GM18873 (cell line): ENCODE results near the gene MAT1A.
"Not testable (repeated sequence)": the region's sequence is repeated elsewhere in the genome, so short reads cannot be mapped to it uniquely, and the experiment has no call there.

Source experiments
- ATAC-seq: cut with Tn5 transposase; IDR thresholded peaks from one replicate; pipeline ENCODE4 v1.9.1; 2021; ENCODE audit warnings: mild to moderate bottlenecking, moderate library complexity, moderate number of reproducible peaks; ENCODE audit not compliant: unreplicated experiment, low FRiP score

MAT1A gene

DNA sequence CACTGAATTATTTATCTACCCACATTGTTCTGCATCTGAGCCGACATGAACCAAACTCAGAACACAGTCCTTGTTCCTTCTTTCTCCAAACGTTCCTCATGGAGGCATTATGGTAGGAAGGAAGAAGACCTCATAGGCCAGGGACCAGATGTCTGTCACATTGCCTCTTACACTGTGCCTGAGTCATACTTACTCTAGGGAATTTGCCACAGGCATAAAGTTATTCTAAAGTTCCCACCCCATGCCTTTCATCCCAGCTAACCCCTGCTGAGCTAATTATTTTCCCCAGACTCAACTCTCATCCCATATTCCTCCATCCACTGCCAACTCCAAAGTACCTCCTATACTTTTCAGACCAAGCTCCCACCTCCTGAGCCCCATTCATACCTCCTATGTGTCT lies 21.2 kb downstream of the MAT1A start:
- no peak for ATAC-seq

DNA sequence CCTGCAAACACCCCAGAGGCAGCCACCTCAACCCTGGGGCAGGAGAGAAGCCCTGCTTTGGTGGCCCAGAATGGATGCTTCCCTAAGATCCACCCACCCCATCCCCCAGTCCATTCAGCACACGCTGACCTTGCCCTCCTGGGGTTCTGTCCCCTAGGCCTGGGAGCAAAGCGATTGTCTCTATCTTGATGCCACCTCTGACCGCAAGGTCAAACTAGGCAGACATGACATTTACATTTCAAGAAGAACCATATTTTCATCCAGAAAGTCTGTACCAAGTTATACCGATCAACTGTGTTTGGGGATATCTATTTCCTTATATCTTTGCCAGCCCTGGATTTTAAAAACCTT lies 23.0 kb downstream of the MAT1A start:
- ATAC-seq: no peak

DNA sequence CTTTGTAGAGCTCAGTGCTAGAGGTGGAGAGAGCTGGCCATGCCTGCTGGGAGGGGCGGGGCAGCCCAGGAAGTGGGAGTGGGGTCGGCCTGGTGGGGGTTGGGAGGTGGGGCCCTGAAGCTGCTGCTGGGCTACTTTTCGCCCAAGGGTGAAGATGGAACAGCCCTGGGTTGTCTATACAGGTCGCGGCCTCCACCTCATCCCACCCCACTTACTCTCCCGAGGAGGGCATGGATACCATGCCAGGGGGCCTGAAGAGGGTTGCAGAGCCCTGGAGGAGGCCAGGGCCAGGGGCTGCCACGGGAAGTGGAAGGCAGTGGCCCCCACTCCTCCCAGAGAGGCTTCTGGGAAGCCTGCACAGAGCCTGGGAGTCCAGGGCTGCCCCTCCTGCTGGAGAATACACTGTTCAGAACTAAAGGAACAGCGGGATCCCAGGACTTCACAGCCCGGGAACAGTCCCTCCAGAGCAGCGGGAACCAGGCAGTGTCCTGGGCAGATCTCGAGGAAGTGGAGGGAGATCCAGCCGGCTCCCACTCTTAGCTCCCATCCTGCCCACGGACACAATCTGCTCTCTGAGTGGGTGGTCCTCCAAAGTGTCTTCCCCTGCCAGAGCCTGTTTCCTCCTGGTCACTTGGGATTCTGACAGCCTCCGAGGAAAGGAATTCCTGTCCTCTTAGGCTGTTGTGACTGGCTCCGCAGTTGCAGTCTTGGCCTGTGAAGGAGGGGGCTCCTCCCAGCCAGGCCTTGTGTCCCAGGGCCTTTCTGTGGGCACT lies 23.5 kb downstream of the MAT1A start:
- ATAC-seq: no peak

DNA sequence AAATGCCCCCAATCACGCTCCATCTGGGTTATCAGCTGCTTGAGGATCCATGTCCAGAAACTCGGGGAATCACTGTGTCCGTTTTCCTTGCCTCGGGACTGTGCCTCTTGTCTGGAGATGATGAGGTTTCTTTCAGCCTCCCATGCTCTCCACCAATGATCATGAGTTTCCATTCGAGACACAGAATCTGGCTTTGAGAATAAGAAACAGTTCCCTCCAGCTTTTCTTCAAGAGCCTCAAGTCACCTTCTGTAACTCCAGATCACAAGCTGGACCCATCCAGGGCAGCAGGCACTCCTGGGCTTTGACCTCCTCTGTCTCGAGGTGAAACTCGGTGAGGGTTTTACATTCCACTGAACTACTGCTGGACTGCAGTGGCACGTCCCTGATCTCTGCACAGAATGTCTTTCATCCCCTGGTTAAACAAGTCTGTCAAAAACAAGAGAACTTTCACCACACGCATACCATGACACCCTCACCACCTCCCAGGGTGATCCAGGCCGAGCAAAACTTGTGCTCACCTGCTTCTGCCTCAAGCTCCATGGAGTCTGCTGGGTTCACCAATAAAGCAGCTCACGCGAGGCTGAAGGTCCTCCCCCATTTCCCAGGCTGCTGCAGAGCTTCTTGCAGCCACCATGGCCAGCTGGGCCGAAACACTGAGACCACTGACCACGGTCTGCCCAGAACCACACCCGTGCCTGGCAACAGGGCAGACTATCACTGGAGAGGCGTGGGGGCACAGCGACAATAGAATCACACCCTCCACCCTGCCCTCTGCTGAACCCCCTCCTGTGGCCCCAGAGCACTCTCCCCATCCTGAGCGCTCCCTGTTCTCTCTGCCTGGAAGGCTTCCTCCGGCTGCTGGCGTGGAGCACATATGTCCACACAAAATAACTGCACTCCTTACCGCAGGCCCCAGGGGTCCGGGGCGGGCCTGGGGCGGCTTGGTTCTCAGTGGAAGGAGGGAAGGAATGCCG lies 25.1 kb downstream of the MAT1A start:
- ATAC-seq: no peak

DNA sequence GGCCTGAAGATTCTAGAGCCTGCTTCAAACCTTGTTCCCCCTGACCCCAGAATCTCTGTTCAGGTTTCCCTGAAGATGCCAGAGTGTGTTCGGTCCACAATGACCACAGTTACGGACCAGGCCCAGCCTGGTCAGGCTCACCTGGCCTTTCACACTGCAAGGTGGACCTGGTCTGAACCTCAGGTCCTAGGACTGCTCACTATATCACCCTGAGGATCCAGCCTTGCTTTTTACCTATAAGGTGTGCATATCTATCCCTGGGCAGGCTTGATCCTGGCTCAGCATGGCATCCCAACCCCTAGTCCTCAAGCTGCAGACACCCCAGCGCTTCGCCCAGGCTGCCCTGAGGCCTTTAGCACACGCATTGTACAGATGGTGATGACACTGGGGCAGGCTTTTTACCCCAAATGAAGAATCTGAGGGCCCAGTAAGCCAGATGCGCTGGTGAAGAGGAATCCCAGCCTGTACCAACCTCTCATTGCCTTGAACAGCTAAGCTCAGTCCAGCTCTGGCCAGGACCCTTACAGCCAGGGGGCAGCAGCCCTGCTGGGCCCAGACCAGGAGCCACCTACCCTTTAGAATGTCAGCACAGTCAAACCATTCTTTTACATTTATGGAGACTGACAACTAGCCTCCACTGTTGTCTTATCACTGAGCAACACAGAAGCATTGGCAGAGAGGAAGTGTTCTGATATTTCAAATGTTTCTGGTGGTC lies 28.0 kb downstream of the MAT1A start:
- ATAC-seq: no peak

DNA sequence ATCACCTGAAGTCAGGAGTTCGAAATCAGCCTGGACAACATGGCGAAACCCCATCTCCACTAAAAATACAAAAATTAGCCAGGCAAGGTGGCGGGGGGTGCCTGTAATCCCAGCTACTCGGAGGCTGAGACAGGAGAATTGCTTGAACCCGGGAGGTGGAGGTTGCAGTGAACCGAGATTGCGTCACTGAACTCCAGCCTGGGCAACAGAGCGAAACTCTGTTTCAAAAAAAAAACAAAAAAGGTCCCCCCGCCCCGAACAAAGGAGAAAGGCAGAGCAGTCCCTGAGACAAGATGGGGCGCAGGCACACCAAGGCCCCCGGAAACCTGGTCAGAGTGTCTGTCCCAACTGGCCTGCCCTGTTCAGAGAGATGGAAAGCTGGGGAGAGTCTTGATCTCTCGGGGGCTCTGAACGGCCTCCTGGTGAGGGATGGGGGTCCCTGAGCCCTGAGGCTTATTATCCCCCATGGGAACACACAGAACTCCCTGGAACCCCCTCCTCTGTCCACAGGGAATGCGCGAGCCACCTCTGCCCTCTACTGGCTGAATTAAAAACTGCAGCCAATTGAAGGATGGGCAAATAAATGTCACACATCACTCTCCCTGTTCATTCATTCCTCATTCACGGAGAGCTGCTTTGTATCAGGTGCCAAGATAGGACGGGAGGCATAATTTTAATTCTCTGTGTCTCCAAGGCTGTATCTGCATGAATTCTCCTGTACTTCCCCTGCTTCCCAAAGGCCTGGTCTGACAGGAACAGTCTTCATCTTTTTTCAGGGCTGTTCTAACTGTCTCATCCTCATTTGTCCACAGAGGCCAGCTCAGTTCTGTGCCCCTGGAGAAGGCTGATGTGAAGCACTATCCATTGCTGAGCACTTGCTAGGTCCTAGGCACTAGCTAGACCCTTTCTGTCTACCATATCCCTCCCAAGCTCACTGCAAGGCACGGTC lies 28.9 kb downstream of the MAT1A start:
- ATAC-seq: no peak

DNA sequence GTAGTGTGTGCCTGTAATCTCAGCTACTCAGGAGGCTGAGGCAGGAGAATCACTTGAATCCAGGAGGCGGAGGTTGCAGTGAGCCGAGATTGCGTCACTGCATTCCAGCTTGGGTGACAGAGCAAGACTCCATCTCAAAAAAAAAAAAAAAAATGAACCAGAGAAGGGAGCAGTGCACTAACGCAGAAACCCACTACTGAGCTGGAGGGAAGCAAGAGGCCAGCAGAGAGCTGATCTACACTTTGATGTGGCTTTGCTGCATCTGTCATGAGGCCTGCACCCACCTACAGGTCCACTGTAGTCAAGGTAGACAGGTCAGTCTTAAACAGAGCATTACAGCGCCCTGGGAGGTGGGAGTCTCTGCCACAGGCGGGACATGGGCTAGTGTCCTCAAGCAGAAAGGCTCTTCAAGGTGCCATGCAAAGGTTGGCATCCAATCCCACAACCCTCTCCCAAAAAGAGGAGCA lies 30.0 kb downstream of the MAT1A start:
- no peak for ATAC-seq

DNA sequence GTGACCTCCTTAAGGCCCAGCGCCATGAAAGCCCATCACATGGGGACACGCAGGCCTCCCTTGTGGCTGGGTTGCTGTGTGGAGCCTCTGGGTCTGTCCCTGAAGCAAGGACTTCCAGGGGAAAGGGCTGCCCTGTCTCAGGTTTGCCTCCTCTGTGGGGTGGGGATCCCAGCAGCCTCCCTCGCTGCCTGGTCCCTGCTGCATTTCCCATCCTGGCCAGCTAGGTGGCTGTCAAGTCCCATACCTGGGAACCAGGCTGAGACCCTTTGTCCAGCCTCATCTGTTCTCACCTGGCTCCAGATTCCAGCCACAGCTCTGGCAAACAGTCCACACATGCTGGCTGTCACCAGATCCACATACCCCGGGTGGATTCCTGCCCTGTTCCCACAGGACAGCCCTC lies 32.7 kb downstream of the MAT1A start:
- ATAC-seq: not testable (repeated sequence)

DNA sequence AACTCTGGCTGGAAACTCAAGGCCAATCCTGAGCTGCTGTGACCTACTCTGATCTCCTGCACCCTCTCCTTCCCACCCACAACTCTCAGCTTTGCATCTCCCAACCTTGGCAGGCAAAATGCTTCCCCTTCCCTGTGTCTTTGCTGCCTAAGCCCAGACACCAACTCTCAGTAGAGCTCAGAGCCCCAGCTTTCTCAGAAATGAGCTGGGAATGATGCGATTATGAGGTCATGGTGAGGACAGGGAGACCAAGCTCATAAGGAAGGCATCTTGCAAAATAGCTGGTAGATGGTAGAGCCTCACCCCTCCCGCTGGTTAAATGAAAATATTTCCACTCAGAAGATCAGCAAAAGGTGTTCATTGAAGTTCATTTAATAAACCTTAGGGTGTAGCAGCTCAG lies 34.7 kb downstream of the MAT1A start:
- not testable (repeated sequence) for ATAC-seq

DNA sequence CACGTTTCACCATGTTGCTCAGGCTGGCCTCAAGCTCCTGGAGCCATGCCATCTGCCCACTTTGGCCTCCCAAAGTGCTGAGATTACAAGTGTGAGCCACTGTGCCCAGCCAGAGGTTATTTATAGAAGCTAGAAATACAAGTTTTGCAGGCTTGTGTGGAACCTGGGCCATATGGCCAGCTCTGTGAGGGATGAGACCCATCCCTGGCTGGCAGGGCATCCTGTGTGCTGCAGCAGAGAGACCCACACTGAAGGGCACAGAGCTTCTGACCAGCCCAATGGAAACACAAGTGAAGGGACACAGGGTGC lies 35.5 kb downstream of the MAT1A start:
- not testable (repeated sequence) for ATAC-seq

DNA sequence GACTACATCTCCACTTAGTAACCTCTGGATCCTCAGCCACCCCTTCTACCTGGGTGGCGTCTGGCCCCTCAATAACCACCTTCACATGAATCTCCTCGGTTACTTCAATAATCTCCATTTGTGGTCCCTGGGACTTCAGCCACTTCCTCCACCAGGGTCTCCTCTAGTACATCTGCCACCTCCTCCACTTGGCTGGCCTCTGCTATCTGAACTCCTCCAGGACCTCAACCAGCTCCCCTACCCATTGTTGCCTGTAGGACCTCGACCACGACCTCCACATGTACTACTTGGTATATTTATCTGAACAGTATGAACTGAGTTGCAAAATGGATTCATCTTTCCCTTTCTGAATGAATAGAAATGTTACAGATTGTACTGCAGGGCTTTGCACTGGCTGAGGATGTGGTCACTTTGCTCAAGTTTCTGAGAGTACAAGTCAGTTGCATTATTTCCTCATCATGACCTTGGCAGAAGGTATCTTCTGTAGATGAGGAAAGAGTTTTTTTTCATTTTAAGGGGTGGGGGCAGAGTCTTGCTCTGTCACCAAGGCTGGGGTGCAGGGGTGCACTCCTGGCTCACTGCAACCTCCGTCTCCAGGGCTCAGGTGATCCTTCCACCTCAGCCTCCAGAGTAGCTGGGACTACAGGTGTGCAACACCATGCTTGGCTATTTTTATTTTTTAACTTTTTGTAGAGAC lies 36.0 kb downstream of the MAT1A start:
- ATAC-seq: peak; percentile 73

DNA sequence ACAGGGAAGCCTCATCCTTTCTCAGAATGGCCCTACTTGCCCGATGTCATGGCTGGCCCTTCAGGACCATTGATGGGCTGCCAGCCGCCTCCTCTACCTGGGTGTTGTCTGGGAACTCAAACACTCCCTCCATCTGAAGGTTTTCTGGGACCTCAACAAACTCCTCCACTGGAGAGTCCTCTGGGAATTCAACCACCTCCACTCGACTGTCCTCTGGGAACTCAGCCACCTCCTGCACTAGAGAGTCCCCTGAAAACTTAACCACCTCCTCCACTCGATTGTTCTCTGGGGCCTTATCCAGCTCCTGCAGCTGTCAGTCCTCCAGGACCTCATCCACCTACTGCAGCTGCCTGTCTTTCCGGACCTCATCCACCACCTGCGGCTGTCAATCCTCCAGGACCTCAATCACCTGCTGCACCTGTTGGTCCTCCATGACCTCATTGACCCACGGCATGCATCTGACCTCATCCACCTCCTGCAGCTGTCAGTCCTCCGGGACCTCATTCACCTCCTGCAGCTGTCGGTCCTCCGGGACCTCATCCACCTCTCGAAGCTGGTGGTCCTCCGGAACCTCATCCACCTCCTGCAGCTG lies 37.1 kb downstream of the MAT1A start:
- ATAC-seq: no peak

DNA sequence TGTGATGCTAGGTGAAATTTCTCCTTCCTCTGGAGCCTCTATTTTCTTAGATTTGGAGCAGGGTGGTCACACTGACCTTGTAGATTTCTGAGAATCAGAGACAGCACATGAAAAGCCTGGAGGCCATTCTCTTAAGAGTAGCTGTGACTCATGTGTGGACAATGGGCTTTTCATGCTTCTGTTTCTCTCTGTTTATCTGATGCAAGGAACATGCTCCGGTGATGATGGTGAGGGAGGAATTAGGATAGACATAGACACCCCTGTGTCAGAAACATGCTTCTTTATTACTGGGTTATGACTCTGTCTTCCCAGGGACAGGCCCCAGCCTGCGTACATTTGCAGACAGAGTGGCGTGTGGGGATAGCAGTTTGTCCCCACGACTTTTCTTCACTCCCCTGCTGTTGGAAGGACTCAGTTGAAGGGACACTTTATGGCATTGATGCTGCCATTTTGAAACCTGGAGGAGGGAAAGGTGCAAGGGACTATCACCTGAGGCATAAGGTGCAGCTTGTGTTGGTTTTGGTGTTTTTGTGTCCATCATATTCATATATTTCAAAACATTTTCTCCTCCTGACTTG lies 37.7 kb downstream of the MAT1A start:
- ATAC-seq: not testable (repeated sequence)

DNA sequence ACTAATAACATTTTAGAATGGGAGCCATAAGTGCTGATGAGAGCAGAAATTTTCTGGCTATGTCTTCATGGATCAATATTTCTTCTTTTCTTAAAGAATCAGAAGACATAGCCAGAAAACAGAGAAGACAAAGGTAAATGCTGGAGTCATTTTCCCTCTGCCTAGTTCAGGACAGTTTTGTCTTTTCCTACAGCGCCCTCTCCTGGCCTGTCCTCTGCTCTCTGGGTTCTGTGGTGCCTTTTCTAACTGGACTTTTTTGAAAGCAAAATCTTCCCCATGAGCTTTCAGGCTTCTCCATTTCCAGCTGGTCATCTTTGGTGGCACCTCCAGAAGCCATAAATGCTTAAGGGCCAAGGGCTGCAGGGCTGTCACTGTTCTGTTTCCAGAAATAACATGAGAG lies 39.1 kb downstream of the MAT1A start:
- not testable (repeated sequence) for ATAC-seq

DNA sequence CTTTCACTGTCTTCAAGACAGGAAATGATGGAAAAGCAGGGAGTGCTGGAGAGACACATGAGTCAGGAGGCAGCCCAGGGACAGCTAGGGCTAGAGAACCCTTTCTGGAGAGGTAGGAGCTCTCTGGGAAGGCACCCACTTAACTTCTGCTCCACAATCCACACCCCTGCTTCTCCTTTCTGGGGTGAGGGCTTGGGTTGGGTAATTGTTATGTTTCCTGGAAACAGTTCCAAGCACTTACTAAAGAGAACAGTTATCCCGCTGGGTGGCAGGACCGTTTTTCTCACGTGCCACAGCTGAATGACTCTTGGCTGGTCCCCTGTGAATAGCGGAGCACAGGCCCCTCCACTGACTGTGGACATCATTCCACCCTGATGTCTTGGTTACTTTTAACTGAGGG lies 39.6 kb downstream of the MAT1A start:
- ATAC-seq: not testable (repeated sequence)

DNA sequence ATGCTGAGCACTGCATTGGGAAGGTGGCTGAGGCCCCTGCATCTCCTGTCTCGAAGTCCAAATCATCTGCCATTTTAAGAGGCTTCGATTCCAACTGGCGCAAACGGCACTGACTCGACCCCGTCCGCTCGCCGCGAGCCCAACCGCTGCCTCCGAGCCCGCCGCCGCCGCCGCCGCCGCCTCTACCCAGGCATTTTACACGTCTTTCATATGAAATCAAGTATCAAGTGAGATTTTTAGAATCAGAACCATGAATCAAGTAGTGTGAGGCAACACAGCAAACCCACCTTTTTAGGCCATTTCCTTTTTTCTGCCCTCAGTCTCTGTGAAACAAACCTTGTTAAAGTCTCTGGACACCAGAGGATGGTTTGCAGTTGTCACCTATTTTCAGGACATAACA lies 41.8 kb downstream of the MAT1A start:
- not testable (repeated sequence) for ATAC-seq

DNA sequence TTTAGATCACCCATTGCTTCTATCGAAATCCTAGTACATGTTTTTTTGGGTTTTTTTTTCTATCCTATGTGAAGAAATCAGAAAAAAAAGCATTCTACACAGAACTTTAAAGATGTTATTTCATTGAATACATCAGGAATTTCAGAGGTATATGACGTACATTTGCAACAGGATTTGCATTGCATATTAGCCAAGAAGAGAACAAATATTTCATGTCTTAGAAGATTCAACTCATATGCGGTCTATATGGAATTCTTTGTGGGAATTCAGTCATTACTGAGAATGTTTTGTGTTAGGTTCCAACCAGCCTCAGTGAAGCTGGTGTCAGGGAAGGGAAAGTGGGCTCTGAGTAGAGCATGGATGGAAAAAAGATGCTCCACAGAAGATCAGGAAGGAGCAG lies 45.1 kb downstream of the MAT1A start:
- not testable (repeated sequence) for ATAC-seq

DNA sequence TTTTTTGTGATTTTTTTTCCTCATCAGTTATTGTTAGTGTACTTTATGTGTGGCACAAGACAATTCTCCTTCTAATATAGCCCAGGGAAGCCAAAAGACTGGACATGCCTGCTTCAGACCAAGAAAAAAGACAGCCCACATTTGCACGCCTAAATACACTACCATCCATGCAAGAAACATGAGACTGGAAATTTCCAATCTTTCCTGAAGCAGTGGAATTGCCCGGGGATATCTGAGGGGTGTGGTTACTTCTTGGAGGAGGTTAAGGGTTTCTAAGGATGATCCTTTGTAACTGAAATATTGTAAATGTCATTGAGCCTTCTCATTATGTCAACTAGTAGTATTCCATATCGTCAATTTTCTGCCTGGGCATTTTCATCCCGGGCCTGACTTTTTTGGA lies 47.1 kb downstream of the MAT1A start:
- not testable (repeated sequence) for ATAC-seq

DNA sequence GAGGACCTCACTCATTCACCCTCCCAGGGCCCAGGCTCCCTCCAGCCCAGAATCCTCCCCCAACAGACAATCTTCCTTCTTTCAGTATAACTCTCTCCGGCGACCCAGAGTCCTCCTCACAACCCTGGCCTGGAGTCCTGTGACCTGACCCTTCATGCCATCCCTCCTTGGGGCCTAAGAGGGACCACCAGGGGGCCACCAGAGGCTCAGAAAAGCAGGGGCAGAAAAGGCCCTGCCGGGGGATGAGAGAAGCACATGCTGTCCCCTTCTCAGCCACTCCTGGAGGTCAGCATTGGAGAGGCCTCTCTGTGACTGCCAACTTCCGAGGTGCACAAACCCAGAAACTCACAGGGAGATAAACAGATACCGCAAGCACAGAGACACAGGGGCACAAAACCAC lies 53.0 kb downstream of the MAT1A start:
- ATAC-seq: not testable (repeated sequence)
